Activated T-cell treated with anti-CD3 and anti-CD28 coated beads for 24 hours (primary cell): ENCODE results near the gene PET100.
"Not testable (repeated sequence)": the region's sequence is repeated elsewhere in the genome, so short reads cannot be mapped to it uniquely, and the experiment has no call there.

Experiments
- DNase-seq: peaks from one replicate; pipeline ENCODE4 v3.0.0-alpha.2; 2020; ENCODE audit warnings: low read depth

Gene PET100

DNA sequence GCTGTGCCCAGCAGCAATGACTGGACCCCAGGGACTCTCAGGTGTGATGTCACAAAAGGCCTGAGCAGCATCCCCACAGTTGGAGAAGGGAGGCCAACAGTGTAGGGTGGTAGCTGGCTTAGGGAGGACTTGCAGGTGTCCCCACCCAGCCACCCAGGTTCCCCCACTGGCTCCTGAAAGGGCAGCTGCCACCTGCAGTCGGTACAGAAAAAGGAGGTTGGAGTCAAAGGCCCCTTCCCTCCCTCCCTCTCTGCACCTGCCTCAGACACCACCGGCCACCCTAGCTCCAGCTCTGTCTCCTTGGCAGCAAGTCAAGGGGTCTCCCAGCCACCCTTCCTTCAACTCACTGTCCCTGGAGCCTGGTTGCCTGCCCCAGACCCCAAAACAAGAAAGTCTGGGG, 4.1 kb downstream of the PET100 start, which contains the start of gene PCP2:
Gene PCP2 (minus strand): TSS at position 22 of the 400 bp plus-strand sequence. CDS start 262 bp downstream, outside the sequence.
- DNase-seq = no peak

GRCh38 chr19:7635670-7636069, 6.1 kb downstream of the PET100 start:
- no peak for DNase-seq

GRCh38 chr19:7636317-7636690, 6.7 kb downstream of the PET100 start:
- no peak for DNase-seq

DNA sequence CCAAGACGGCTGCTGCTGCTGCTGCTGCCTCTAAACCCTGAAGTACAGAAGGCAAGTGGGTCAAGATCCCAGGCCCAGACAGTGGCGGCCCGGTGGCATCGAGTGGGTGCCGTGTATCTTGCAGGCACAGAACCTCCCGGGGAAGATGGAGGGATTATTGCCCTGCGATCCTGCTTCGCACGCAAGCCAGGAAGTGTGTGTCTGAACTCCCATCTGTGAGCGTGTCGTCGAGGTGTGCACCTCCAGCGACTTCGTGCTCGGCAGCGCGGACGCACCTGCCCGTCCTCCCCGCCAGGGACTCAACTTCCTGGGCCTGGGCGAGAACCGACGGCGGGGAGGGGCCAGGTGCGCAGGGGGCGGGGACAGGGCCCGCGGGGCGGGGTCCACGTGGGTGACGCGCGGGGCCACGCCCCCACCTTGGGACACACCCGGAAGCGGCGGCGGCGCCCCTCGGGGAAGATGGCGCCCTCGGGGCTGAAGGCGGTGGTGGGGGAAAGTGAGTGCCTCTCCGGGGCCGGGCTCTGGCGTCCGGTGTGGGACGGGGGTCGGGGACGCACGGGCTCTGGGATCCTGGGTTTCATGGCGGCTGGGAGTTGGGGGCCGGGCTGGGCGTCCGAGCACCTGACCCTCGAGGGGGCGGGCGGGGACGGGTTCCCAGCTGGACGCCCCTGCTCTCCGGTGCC, 7.2 kb downstream of the PET100 start, which contains the start of gene STXBP2:
Gene STXBP2 (plus strand): TSS at position 420 of the 683 bp plus-strand sequence. CDS start 40 bp downstream, at position 460.
- peak; percentile 88 for DNase-seq

- DNase-seq = no peak
Measured at GRCh38 chr19:7637374-7638256, 8.0 kb downstream of the PET100 start.

GRCh38 chr19:7638802-7639465, 9.3 kb downstream of the PET100 start:
- no peak for DNase-seq

- no peak for DNase-seq
Measured at GRCh38 chr19:7639863-7640348, 10.3 kb downstream of the PET100 start.

- no peak for DNase-seq
Measured at GRCh38 chr19:7640803-7641202, 11.2 kb downstream of the PET100 start.

DNA sequence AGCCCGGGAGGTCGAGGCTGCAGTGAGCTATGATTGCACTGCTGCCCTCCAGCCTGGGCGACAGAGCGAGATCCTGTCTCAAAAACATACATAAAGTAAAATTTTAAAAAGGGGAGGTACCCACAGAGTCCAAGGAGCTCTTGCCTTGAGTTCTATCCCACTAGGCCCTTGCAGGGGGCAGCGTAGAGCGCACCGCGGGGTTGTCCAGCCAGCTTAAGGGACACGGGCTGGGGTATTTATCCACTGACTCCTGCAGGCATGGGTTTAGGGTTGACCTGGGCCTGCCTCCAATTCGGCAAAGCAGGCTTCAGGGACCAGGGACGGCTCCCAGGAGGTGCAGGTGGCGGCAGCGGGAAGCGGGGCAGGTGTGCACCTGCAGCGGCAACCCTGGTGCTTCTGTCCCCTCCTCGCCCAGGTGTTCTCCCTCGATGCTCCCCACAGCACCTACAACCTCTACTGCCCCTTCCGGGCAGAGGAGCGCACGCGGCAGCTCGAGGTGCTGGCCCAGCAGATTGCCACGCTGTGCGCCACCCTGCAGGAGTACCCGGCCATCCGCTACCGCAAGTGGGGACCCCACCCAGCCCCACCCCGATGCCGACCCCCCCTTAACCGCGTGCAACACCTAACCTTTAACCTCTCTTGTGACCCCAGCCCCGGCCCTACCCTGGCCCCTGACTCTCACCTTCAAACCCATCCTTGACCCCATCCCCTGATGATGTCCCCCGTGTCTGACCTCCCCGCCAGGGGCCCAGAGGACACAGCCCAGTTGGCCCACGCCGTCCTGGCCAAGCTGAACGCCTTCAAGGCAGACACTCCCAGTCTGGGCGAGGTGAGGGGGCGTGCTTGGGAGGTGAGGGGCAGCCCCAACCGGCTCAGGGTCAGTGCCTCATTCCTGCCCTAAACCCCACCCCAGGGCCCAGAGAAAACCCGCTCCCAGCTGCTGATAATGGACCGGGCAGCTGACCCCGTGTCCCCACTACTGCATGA, 12.0 kb downstream of the PET100 start:
- no peak for DNase-seq

- DNase-seq = no peak
Measured at GRCh38 chr19:7642295-7643030, 12.9 kb downstream of the PET100 start.

DNA sequence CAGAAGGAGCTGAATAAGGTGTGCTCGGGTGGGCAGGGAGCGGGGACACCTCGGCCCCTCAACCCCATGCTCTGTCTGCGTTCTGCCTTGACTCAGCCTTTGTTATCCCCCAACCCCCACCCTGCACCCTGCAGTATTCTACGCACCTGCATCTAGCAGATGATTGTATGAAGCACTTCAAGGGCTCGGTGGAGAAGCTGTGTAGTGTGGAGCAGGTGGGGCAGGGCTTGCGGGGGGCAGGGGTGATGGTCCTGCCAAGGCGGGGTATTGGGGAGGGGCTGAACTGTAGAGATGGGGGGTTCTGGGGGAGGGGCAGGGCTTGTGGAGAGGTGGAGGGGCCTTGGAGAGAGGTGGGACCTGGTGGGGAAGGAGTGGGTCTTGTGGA, 13.4 kb downstream of the PET100 start:
- DNase-seq = no peak

DNA sequence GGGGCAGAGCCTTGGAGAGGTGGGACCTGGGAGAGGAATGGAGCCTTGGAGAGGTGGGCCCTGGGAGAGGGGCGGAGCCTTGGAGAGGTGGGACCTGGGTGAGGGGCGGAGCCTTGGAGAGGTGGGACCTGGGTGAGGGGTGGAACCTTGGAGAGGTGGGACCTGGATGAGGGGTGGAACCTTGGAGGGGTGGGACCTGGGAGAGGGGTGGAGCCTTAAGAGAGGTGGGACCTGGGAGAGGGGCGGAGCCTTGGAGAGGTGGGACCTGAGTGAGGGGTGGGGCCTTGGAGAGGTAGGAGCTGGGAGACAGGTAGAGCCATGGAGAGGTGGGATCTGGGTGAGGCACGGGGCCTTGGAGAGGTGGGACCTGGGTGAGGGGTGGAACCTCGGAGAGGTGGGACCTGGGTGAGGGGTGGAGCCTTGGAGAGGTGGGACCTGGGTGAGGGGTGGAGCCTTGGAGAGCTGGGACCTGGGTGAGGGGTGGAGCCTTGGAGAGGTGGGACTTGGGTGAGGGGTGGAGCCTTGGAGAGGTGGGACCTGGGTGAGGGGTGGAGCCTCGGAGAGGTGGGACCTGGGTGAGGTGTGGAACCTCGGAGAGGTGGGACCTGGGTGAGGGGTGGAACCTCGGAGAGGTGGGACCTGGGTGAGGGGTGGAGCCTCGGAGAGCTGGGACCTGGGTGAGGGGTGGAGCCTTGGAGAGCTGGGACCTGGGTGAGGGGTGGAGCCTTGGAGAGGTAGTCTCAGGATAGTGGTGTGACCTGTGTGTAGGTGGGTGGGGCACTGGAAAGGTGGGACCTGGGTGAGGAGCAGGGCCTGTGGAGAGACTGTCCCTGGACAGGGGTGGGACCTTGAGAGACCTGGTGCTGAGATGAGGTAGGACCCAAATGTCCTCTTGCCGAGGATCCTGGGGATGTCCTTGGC, 14.3 kb downstream of the PET100 start:
- not testable (repeated sequence) for DNase-seq

GRCh38 chr19:7644550-7644877, 14.9 kb downstream of the PET100 start:
- no peak for DNase-seq

DNA sequence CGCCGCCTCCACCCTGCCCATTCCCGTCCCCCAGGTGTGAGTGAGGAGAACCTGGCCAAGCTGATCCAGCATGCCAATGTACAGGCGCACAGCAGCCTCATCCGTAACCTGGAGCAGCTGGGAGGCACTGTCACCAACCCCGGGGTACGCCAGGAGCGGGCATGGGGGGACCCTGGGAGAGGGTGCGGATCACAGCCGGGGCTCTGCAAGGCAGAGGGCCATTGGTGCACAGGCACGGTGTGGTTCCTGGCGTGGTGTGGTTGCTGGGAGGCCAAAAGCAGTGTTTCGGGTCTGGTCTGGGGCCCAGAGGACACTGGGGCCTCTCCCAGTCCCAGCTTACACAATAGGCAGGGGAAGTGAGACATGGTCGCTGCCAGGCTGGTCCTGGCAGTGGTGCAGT, 15.6 kb downstream of the PET100 start:
- DNase-seq = no peak

GRCh38 chr19:7645656-7646425, 16.2 kb downstream of the PET100 start:
- DNase-seq = no peak

GRCh38 chr19:7646426-7646700, 16.8 kb downstream of the PET100 start:
- DNase-seq = no peak

DNA sequence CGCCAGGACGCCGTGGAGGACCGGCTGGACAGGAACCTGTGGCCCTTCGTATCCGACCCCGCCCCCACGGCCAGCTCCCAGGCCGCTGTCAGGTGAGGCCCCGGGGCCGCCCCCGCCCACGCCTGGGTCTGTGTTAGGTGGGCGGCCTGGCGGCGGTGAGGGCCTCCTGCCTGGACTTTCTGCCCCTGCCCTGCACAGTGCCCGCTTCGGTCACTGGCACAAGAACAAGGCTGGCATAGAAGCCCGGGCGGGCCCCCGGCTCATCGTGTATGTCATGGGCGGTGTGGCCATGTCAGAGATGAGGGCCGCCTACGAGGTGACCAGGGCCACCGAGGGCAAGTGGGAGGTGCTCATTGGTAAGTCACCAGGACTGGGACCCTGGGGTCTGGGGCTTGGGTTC, 17.6 kb downstream of the PET100 start:
- no peak for DNase-seq

DNA sequence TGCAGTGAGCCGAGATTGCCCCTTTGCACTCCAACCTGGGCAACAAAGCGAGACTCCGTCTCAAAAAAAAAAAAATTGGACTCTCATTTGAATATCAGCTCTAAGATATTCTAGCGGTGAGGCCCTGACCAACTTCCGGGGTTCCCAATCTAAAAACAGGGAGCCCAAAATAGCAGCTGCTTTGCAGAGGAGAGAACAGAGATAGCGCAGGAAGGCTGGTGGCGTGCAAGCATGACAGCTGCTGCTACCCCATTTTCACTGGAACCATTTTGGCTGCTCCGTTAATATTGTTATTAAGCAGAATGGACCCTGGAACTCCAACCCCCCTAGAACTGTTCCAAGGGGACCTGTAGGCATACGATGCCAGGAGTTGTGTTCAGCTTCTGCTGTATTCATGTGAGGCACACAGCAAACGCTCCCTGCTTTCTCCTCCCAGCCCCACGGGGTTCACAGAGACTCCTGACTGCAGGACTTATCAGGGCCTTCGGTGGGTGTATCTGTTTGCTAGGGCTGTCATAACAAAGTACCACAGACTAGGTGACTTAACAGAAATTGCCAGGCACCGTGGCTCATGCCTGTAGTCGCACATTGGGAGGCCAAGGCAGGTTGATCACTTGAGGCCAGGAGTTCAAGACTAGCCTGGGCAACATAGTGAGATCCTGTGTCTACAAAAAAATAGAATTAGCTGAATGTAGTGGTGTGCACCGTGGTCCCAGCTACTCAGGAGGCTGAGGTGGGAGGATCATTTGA, 18.8 kb downstream of the PET100 start:
- no peak for DNase-seq
